Keratinocyte (primary cell): ENCODE results near the gene SLC22A31. TPM values are rescaled to one million over a fixed set of nuclear protein-coding genes. Genes with fewer than 3 reads are reported as not detected.

ENCODE experiments used
- DNase-seq: peaks from one replicate; pipeline ENCODE4 v3.0.0-alpha.2; 2011; ENCODE audit warnings: low read depth, missing footprints, low spot score
- FAIRE-seq: peaks from 2 replicates; lab custom pipeline; 2011; peaks lifted over from hg19 to GRCh38; lab: Jason Lieb, UNC
- H2AFZ ChIP-seq: 2 replicates; pipeline ENCODE4 v1.6.0; 2012; ENCODE audit warnings: low read length, control low read depth, inconsistent platforms; ENCODE audit not compliant: control insufficient read depth
- H3K27ac ChIP-seq: 2 replicates; pipeline ENCODE4 v1.5.1; 2011; ENCODE audit warnings: low read length; ENCODE audit not compliant: control insufficient read depth, insufficient read depth
- H3K27me3 ChIP-seq: 3 replicates; pipeline ENCODE4 v1.6.0; 2011; ENCODE audit warnings: low read length; ENCODE audit not compliant: control insufficient read depth, insufficient read depth; ENCODE audit errors: extremely low read depth
- H3K36me3 ChIP-seq, 2 experiments: 2 replicates in 1 of 2; 3 replicates in 1 of 2; pipeline ENCODE4 v1.5.1; 2011; ENCODE audit warnings: low read length in 2 of 2, mild to moderate bottlenecking in 1 of 2; ENCODE audit not compliant: control insufficient read depth in 2 of 2, insufficient read depth in 2 of 2; ENCODE audit errors: extremely low read depth in 1 of 2
- H3K4me1 ChIP-seq: 3 replicates; pipeline ENCODE4 v1.5.1; 2011; ENCODE audit warnings: low read length; ENCODE audit not compliant: control insufficient read depth, insufficient read depth; ENCODE audit errors: extremely low read depth
- H3K4me2 ChIP-seq: 3 replicates; pipeline ENCODE4 v1.6.0; 2011; ENCODE audit warnings: low read depth, low read length; ENCODE audit not compliant: control insufficient read depth, insufficient read depth; ENCODE audit errors: extremely low read depth
- H3K4me3 ChIP-seq, 3 experiments: fragments of 200-600 bp in 1 of 3; sonication (generic) in 1 of 3; 2 replicates in 2 of 3; 3 replicates in 1 of 3; pipeline ENCODE4 v1.5.1; 2011 to 2016; ENCODE audit warnings: low read length in 3 of 3, mild to moderate bottlenecking in 3 of 3, control low read depth in 2 of 3, inconsistent platforms in 1 of 3, low read depth in 1 of 3, mixed read lengths in 1 of 3, mixed run types in 1 of 3, moderate library complexity in 1 of 3; ENCODE audit not compliant: control insufficient read depth in 2 of 3, insufficient read depth in 2 of 3; ENCODE audit errors: extremely low read depth in 1 of 3
- H3K79me2 ChIP-seq: 2 replicates; pipeline ENCODE4 v1.6.0; 2012; ENCODE audit warnings: low read length; ENCODE audit not compliant: control insufficient read depth, insufficient read depth
- H3K9ac ChIP-seq: 3 replicates; pipeline ENCODE4 v1.6.0; 2011; ENCODE audit warnings: low read length; ENCODE audit not compliant: control insufficient read depth, insufficient read depth; ENCODE audit errors: extremely low read depth
- H3K9me1 ChIP-seq: 3 replicates; pipeline ENCODE4 v1.6.0; 2011; ENCODE audit warnings: low read length; ENCODE audit not compliant: control insufficient read depth, insufficient read depth; ENCODE audit errors: extremely low read depth
- H3K9me3 ChIP-seq: 2 replicates; pipeline ENCODE4 v1.5.1; 2012; ENCODE audit warnings: low read depth, low read length; ENCODE audit not compliant: control insufficient read depth
- H4K20me1 ChIP-seq: 3 replicates; pipeline ENCODE4 v1.6.0; 2011; ENCODE audit warnings: low read length; ENCODE audit not compliant: control insufficient read depth, insufficient read depth; ENCODE audit errors: extremely low read depth
- EZH2 ChIP-seq: IDR thresholded peaks from one replicate; pipeline ENCODE4 v1.6.1; 2012; ENCODE audit warnings: inconsistent platforms, mild to moderate bottlenecking, low read length, moderate library complexity
- dilution Hi-C: fragments of 300-500 bp; cut with MboI; formaldehyde crosslinking; loops from one replicate; pipeline ENCODE4 v1.7.0; 2020; ENCODE audit warnings: low sequenced_read_pairs; ENCODE audit not compliant: extremely low pct_ligation_motif_present
- polyA plus RNA-seq, 5 experiments: library from polyadenylated mRNA; depleted of rRNA in 3 of 5; stranded (reverse) in 3 of 5; stranded (forward) in 1 of 5; unstranded in 1 of 5; fragments of >200 nt; gene quantifications; 1 replicate in 1 of 5; 2 replicates in 3 of 5; 3 replicates in 1 of 5; pipeline versions ENCODE4 v1.2.1 to v1.2.3, GENCODE V29; 2011 to 2012; ENCODE audit warnings: missing spikeins in 2 of 5, low read depth in 1 of 5, low replicate concordance in 1 of 5
- TF ChIP-seq, protein P1 (sequence below), 3 experiments: IDR thresholded peaks in 1 of 3; conservative IDR thresholded peaks in 1 of 3; optimal IDR thresholded peaks in 1 of 3; 2 replicates in 2 of 3; 3 replicates in 1 of 3; pipeline versions ENCODE3 to v1.5.1; 2011; ENCODE audit warnings: low read length in 3 of 3, mild to moderate bottlenecking in 3 of 3, moderate library complexity in 2 of 3, control low read depth in 1 of 3, inconsistent platforms in 1 of 3; ENCODE audit not compliant: insufficient read depth in 2 of 3; ENCODE audit errors: extremely low read depth in 1 of 3

SLC22A31 gene
- polyA plus RNA-seq, 1 donor (not counting 4 experiments of a cell fraction or from before 2014, with no cell fraction given) = not detected

DNA sequence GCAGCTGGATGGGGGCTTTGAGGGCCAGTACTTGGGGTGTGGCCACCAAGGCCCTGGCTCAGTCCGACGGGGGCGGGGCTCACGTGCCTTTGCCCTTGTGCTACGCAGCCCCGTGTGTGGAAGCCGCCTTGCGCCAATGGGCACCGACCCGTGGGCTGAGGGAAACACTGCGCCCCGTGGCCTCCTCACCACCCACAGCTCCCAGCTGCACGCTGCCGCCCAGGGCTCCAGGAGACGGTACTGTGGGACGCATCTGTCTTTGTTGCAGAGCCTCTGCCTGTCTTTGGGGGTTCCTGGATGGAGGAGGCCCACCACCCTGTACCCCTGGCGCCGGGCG is 21.2 kb downstream of the SLC22A31 start:
- Histone ChIP-seq H3K79me2 (no peaks in the 10 kb centered on the region), H3K4me2 (no peak overlapping the region), H3K4me1 (peaks cover 2% of the 10 kb centered on the region), H2AFZ (no peak overlapping the region), H3K4me3 (no peak overlapping the region), H3K27me3 (peaks cover 25% of the 10 kb centered on the region), H3K9me3 (no peaks in the 10 kb centered on the region), H4K20me1 (no peaks in the 10 kb centered on the region), H3K9me1 (no peaks in the 10 kb centered on the region), H3K36me3 (no peaks in the 10 kb centered on the region), H3K27ac (no peak overlapping the region), H3K9ac (no peak overlapping the region)
- DNase-seq (no peak), FAIRE-seq (no peak)
- TF ChIP-seq, protein P1, sequence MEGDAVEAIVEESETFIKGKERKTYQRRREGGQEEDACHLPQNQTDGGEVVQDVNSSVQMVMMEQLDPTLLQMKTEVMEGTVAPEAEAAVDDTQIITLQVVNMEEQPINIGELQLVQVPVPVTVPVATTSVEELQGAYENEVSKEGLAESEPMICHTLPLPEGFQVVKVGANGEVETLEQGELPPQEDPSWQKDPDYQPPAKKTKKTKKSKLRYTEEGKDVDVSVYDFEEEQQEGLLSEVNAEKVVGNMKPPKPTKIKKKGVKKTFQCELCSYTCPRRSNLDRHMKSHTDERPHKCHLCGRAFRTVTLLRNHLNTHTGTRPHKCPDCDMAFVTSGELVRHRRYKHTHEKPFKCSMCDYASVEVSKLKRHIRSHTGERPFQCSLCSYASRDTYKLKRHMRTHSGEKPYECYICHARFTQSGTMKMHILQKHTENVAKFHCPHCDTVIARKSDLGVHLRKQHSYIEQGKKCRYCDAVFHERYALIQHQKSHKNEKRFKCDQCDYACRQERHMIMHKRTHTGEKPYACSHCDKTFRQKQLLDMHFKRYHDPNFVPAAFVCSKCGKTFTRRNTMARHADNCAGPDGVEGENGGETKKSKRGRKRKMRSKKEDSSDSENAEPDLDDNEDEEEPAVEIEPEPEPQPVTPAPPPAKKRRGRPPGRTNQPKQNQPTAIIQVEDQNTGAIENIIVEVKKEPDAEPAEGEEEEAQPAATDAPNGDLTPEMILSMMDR (optimal IDR thresholded peaks at IDR 0.05 in 1 of 3, IDR thresholded peaks at IDR 0.05 in 1 of 3, conservative IDR thresholded peaks at IDR 0.05 in 1 of 3; ENCODE audit: extremely low read depth in 1 of 3, insufficient read depth in 2 of 3, low read length in 3 of 3) = no peak
- TF ChIP-seq EZH2 = no peak
- dilution Hi-C loops = no loop called here

DNA sequence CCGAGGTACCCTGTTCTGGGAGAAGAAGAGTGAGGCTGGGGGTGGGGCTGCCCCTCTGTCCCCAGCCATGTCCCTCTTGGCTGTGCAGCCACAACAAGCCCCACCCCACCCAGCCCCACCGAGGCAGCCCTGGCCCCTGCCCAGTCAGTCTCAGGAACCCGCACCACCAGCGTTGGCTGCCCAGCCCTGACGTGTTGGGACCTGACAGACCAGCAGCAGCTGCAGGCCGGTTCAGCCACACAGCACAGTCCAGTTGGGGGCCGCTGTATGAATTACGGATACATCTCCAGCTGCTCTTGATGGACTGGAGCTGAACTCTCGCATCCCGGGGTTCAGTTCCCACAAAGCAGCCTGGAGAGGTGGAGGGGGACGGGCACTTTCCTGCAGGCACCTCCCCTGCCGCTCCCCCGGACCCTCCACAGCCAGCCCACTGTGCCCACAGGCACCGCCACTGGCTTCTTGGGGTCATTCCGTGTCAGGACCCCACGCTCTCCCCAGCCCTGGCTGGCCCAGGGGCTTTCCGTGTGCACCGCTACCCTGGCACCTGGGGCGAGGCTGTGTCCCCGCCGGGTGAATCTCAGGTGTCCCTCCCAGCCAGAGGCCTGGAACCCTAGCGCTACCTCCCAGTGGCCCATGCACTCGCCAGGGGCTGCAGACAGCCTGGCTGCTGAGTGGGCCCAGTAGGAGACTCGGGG is 21.7 kb downstream of the SLC22A31 start:
- FAIRE-seq (no peak), DNase-seq (no peak)
- H3K9me1 ChIP-seq = no peaks in the 10 kb centered on the region
- H3K4me3 ChIP-seq = no peak overlapping the region
- dilution Hi-C loops = no loop called here
- no peaks in the 10 kb centered on the region for H4K20me1 ChIP-seq
- H3K79me2 ChIP-seq = no peaks in the 10 kb centered on the region
- H3K9ac ChIP-seq = no peak overlapping the region
- TF ChIP-seq, protein P1 (optimal IDR thresholded peaks at IDR 0.05 in 1 of 3, IDR thresholded peaks at IDR 0.05 in 1 of 3, conservative IDR thresholded peaks at IDR 0.05 in 1 of 3; ENCODE audit: extremely low read depth in 1 of 3, insufficient read depth in 2 of 3, low read length in 3 of 3) = no peak
- TF ChIP-seq EZH2 = no peak
- no peaks in the 10 kb centered on the region for H3K9me3 ChIP-seq
- H3K27me3 ChIP-seq = peaks cover 25% of the 10 kb centered on the region
- no peak overlapping the region for H2AFZ ChIP-seq
- peaks cover 2% of the 10 kb centered on the region for H3K4me1 ChIP-seq
- H3K36me3 ChIP-seq = no peaks in the 10 kb centered on the region
- no peak overlapping the region for H3K27ac ChIP-seq
- H3K4me2 ChIP-seq = no peak overlapping the region
